Hypothalamus (tissue), 51 donors: ENCODE results near the gene PCDHA6.
"Not testable (repeated sequence)": the region's sequence is repeated elsewhere in the genome, so short reads cannot be mapped to it uniquely, and the experiment has no call there.

Experiments used
- DNase-seq, 51 donors: peaks; one replicate each; lab custom pipeline; 2025; lab: John Stamatoyannopoulos, UW

The PCDHA6 gene

DNA sequence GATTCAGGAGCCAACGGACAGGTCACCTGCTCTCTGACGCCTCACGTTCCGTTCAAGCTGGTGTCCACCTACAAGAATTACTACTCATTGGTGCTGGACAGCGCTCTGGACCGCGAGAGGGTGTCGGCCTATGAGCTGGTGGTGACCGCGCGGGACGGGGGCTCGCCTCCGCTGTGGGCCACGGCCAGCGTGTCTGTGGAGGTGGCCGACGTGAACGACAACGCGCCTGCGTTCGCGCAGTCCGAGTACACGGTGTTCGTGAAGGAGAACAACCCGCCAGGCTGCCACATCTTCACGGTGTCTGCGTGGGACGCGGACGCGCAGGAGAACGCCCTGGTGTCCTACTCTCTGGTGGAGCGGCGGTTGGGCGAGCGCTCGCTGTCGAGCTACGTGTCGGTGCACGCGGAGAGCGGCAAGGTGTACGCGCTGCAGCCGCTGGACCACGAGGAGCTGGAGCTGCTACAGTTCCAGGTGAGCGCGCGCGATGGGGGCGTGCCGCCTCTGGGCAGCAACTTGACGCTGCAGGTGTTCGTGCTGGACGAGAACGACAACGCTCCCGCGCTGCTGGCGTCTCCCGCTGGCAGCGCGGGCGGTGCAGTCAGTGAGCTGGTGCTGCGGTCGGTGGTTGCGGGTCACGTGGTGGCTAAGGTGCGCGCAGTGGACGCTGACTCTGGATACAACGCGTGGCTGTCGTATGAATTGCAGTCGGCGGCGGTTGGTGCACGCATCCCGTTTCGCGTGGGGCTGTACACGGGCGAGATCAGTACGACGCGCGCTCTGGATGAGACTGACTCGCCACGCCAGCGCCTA lies 29.6 kb downstream of the PCDHA6 start:
- no peak for DNase-seq

DNA sequence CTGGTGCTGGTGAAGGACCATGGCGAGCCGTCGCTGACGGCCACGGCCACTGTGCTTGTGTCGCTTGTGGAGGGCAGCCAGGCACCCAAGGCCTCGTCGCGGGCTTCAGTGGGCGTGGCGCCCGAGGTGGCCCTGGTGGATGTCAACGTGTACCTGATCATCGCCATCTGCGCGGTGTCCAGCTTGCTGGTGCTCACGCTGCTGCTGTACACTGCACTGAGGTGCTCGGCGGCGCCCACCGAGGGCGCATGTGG lies 30.2 kb downstream of the PCDHA6 start:
- DNase-seq, result no peak

DNA sequence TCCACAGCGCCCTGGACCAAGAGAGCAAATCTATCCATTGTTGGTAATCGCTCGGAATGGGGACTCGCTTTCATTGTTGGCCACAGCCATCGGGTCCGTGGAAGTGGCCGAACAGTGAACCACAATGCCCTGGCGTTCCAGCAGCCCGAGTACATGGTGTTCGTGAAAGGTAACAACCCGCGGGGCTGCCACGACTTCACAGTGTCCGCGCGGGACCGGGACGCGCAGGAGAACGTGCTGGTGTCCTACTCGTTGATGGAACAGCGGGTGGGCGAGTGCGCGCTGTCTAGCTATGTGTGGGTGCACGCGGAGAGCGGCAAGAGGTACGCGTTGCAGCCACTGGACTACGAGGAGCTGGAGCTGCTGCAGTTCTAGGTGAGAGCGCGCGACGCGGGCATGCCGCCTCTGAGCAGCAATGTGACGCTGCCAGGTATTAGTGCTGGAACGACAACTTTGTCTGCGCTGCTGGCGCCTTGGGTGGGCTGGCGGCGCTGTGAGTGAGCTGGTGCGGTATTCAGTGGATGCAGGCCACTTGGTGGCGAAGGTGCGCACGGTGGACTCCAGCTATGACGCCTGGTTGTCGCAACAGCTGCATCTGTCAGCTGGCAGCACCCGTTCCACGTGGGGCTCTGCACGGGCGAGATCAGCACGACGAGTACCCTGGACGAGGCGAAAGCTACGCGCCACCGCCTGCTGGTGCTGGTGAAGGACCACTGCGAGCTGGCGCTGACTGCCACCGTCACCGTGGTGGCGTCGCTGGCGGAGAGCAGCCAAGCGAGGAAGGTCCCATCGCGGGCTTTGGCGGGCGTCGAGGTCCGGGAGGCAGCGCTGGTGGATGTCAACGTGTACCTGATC lies 34.9 kb downstream of the PCDHA6 start:
- no peak for DNase-seq

DNA sequence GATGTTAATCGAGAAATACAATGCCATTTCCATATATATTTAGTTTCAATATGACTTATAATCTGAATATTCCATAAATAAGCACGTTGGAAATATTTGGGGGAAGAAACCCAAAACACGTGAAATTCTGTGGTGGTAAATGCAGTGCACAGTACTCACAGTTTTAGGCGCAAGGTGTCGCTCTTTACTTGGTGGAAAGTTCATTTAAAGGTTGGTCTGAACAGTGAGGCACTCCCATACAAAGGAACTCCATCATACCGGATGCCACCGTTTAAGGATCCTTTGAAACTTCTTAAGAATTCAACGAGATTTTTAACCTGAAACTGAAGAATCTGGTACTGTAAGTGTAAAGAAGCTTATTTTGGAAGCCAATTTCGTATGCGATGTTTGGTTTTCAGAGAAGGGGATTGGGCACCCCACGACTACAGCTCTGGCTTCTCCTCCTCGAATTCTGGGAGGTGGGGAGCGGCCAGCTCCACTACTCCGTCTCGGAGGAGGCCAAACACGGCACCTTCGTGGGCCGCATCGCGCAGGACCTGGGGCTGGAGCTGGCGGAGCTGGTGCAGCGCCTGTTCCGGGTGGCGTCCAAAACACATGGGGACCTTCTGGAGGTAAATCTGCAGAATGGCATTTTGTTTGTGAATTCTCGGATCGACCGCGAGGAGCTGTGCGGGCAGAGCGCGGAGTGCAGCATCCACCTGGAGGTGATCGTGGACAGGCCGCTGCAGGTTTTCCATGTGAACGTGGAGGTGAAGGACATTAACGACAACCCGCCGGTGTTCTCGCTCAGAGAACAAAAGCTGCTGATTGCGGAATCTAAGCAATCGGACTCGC lies 41.2 kb downstream of the PCDHA6 start, which contains the start of gene PCDHA11:
PCDHA11 (plus strand) TSS at position 237 of the 834 bp plus-strand sequence; CDS start at position 384, 147 bp downstream.
- peak in 2 of 51 donors; percentile 14 to 43 for DNase-seq

DNA sequence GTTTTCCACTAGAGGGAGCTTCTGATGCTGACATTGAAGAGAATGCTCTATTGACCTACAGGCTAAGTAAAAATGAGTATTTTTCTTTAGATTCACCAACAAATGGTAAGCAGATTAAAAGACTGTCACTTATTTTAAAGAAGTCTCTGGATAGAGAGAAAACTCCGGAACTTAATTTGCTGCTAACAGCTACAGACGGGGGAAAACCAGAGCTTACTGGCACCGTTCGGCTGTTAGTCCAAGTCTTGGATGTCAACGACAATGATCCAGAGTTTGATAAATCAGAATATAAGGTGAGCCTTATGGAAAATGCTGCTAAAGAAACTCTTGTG lies 41.8 kb downstream of the PCDHA6 start:
- no peak for DNase-seq

DNA sequence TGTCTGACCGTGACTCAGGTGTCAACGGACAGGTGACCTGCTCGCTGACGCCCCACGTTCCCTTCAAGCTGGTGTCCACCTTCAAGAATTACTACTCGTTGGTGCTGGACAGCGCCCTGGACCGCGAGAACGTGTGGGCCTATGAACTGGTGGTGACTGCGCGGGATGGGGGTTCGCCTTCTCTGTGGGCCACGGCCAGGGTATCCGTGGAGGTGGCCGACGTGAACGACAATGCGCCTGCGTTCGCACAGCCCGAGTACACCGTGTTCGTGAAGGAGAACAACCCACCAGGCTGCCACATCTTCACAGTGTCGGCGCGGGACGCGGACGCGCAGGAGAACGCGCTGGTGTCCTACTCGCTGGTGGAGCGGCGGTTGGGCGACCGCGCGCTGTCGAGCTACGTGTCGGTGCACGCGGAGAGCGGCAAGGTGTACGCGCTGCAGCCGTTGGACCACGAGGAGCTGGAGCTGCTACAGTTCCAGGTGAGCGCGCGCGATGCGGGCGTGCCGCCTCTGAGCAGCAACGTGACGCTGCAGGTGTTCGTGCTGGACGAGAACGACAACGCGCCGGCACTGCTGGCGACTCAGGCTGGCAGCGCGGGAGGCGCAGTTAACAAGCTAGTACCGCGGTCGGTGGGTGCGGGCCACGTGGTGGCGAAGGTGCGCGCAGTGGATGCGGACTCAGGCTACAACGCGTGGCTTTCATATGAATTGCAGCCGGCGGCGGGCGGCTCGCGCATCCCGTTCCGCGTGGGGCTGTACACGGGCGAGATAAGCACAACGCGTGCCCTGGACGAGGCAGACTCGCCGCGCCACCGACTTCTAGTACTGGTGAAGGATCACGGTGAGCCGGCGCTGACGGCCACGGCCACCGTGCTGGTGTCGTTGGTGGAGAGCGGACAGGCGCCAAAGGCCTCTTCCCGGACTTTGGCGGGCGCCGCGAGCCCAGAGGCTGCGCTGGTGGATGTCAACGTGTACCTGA lies 42.8 kb downstream of the PCDHA6 start:
- DNase-seq, result no peak

DNA sequence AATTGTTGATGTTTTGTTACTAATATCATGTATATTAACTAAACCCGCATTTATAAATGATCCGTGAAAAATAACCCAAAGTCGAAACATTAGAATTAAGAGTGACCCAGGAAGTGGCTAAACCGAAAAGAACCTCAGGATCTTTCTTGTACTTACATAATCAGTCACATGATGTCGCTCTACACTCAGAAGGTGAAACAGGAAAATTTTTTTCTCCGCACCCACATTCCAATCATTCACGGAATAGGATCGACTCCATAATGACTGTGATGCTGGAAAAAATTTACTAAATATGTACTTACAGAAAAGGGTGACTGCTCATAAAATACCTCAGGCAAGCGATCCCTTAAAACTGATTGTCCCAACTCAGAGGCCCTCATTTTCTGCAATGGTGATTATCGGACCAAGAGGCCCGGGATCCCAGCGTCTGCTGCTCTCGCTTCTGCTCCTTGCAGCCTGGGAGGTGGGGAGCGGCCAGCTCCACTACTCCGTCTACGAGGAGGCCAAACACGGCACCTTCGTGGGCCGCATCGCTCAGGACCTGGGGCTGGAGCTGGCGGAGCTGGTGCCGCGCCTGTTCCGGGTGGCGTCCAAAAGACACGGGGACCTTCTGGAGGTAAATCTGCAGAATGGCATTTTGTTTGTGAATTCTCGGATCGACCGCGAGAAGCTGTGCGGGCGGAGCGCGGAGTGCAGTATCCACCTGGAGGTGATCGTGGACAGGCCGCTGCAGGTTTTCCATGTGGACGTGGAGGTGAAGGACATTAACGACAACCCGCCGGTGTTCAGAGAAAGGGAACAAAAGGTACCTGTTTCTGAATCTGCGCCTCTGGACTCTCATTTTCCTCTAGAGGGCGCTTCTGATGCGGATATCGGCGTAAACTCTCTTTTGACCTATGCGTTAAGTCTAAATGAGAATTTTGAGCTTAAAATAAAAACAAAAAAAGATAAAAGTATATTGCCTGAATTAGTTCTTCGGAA lies 47.6 kb downstream of the PCDHA6 start, which contains the start of gene PCDHA12:
PCDHA12 (plus strand) TSS at position 224 of the 981 bp plus-strand sequence; CDS start at position 389, 165 bp downstream.
- no peak for DNase-seq

DNA sequence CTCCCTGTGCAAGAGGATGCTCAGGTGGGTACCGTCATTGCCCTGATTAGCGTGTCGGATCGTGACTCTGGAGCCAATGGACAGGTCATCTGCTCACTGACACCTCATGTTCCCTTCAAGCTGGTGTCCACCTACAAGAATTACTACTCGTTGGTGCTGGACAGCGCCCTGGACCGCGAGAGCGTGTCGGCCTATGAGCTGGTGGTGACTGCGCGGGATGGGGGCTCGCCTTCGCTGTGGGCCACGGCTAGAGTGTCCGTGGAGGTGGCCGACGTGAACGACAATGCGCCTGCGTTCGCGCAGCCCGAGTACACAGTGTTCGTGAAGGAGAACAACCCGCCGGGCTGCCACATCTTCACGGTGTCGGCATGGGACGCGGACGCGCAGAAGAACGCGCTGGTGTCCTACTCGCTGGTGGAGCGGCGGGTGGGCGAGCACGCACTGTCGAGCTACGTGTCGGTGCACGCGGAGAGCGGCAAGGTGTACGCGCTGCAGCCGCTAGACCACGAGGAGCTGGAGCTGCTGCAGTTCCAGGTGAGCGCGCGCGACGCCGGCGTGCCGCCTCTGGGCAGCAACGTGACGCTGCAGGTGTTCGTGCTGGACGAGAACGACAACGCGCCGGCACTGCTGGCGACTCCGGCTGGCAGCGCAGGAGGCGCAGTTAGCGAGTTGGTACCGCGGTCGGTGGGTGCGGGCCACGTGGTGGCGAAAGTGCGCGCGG lies 48.9 kb downstream of the PCDHA6 start:
- not testable (repeated sequence) for DNase-seq

DNA sequence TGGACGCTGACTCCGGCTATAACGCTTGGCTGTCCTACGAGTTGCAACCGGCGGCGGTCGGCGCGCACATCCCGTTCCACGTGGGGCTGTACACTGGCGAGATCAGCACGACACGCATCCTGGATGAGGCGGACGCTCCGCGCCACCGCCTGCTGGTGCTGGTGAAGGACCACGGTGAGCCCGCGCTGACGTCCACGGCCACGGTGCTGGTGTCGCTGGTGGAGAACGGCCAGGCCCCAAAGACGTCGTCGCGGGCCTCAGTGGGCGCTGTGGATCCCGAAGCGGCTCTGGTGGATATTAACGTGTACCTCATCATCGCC lies 49.5 kb downstream of the PCDHA6 start:
- no peak for DNase-seq
